NCI-H345 (cell line): ENCODE results near the gene ARHGDIA.

Source experiments
- DNase-seq: peaks from one replicate; lab custom pipeline; 2025; lab: John Stamatoyannopoulos, UW

ARHGDIA gene

DNA sequence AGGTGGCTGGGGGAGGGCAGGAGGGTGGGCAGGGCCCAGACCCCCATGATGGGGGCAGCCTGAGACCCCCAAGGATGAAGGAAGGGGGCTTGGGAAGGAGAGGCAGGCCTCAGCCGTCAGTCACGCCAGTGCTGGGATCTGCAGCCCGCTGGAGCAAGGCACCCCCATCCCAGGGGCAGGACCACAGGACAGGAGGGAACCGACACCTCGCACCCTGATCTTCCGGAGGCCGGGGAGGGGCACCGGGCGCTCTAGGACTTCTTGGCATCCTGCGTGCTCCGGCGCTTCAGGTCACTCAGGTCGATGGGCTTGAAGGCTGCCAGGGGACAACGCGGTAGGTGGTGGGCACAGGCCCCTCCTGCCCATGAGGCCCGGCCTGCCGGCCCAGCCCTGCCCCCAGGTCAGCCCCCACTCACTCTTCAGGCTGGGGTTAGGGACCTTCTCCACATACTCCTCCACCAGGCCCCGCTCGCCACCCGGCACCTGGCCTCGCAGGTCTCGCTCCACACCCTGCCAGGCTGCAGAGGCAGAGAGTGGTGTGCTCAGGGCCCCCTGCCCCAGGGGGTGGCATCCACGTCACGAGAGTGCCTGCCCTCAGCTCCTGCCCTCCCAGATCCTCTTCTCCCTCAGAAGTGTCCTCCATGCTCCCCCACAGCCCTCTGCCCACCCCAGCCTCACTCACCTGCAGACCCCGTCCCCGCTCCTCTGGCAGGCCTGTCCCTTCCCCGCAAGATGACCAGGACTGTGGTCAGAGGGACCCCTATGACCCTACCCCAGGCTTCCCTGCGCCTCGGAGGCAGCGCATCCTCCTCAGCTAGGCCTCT, 47.9 kb downstream of the ARHGDIA start:
- no peak for DNase-seq

DNA sequence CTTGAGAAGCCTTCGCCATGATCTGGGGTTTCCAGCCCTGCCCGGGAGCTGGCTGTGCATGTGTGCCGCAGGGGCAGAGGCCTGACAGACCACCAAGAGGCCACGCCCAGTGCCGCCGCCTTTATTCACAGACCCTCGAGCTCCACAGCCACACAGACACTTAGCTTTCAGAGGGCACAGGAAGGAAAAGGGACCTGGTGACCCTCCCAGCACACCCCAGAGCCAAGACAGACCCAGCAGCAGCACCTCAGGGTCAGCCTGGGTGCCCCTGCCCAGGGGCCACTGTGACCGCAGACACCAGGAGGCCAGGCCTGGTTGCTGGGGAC, 48.9 kb downstream of the ARHGDIA start:
- DNase-seq = no peak

DNA sequence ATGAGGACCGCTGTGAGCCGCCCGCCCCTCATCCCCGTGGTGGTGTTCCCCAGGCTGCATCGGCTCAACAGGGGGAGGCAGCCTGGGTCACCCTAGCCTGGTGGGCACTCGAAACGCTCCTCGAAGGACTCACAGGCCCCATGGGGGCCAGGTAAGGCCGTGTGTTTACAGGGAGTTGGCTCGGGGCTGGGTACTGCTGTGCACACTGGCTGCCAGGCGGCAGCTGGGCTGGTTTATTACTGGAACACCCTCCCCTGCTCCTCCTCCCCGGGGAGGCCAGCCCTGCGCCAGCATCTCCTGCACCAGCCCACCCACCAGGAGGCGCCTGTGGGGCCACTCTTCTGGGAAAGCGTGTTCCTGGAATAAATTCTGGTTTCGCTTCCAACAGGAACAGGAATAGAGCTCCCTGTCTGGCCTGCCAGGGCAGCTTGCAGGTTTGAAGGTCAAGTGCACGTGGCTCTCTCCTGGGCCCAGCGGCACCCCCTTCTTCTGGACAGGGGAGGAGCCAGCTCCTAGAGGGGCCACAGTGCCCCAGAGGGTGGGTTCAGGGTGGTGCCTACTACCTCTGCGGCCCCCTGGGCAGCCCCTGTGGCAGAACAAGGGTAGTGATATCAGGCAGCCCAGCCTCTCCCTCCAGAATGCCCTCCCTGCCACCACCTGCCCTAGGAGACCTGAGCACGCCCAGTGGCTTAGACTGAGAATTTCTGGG, 49.4 kb downstream of the ARHGDIA start:
- DNase-seq = peak; percentile 69

DNA sequence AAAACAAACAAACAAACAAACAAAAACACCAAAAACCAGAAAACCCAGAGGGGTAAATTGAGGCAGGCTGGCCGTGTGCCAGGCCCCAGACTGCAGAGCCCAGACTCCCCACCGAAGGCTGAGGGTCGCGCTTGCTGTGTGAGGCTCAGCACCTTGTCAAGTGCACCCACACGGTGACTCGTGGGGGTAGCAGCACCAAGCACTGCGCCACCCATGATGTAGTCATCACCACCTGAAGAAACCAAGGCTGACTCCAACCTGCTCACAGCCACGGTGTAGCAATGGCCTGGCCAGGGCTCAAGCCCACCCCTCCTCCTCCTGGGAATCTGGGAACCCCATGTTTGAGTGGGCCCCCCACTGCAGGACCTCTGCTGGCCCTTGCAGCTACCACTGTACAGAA, 50.0 kb downstream of the ARHGDIA start:
- no peak for DNase-seq

DNA sequence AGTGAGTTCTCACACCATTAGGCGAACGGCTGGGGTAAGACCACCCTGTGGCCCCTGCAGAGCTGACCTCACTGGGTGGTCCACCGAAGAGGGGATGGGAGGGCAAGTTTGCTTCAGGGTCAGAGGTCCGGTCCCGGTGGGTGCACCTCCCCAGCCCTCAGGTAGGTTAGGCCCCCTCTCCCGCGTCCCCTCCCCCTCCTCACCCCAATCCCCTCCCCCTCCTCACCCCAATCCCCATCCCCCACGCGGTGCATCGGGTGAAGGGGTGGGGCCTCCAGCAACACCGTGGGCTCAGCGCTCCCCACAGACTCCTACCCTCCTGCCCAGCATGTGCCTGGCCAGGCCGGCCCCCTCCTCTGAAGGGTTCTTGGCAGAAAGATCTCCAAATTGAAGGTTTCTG, 51.4 kb downstream of the ARHGDIA start:
- DNase-seq = no peak

DNA sequence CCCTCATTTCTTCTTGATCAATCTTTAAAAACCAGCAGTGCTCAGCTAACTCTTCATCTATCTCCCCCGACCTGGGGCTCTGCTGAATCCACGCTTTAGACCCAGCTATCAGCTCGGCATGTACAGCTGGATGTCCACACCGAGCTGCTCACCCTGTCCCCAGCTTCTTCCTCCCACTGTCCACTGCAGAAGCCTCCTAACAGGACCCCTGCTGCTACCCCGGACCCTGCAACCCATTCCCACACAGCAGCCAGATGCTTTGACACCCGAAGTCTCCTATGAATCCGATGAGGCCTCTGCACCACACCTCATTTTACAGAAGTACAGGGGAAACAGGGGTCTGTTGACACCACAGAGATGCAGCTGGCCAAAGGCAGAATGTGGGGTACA, 53.4 kb downstream of the ARHGDIA start:
- DNase-seq = no peak
